Glomerular endothelial cell (primary cell): Measurements from ENCODE around the gene PRKG1. TPM values are rescaled to one million over a fixed set of nuclear protein-coding genes. Genes with fewer than 3 reads are reported as not detected.

Source experiments
- DNase-seq: peaks from one replicate; pipeline ENCODE4 v3.0.0-alpha.2; 2011; ENCODE audit warnings: low read depth, low spot score; ENCODE audit errors: extremely low read depth
- total RNA-seq: library from RNA; depleted of rRNA; stranded (reverse); fragments of >200 nt; gene quantifications from 2 replicates; pipeline ENCODE4 v1.2.3, GENCODE V29; 2015

Gene PRKG1
- total RNA-seq, 1 donor from 2014 or later, result 4.9 TPM

DNA sequence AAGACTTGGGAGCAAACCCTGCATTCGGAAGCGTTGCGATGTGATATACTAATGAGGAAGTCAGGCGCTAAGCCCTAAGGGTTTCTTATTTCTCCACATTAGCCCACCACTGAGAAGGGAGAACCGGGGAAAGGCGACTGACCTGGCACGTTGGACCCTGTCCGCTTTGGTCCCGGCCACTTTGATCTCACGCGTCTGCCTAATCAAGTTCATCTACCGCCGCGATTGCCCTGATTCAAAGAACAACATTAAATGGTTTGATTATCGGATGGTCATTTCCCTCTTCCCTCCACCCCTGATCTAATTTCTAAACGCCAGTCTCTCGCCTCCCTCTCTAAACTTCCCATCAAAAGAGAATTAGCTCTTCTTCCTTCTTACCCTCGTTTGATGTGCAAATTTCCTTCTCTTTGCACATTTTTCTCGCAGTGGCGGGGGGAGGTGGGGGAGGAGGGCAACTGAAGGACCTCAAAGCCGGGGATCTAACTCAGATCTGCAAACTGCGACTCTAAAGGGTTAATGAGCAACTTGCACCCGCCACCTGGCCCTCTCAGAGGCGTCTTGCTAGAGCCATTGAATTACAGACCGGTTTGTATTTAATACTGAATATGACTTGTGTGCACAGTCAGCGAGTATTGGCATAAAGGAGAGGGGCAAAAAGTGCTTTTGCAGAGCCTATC is 1239.1 kb downstream of the PRKG1 start:
- DNase-seq, result no peak

- DNase-seq, result peak; percentile 55
These were observed 1239.9 kb downstream of the PRKG1 start, which contains the start of gene DKK1 for GRCh38 chr10:52313933-52314821. DKK1 (plus strand) TSS chr10:52314281; CDS start chr10:52314435, 154 bp downstream.

GRCh38 chr10:52314822-52315552 is 1240.7 kb downstream of the PRKG1 start:
- DNase-seq, result no peak

DNA sequence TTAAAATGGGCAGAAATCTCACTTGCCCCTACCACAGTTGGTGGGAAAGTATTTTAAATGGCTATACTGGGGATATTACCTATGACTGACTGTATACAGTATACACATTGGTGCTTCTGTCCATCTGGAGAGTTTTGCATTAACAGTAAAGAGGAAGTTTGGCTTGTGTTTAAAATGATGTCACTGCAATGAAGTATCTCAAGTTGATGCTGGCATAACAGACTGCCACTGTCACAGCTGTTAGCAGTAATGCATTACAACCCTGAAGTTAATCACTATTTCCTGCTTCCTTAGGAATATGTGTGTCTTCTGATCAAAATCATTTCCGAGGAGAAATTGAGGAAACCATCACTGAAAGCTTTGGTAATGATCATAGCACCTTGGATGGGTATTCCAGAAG is 1241.7 kb downstream of the PRKG1 start:
- DNase-seq, result no peak

- DNase-seq, result no peak
These were observed 1242.2 kb downstream of the PRKG1 start for GRCh38 chr10:52316500-52316899.

- DNase-seq, result peak; percentile 58
These were observed 1243.9 kb downstream of the PRKG1 start for GRCh38 chr10:52318136-52318701.

GRCh38 chr10:52318822-52319464 is 1244.7 kb downstream of the PRKG1 start:
- DNase-seq, result peak; percentile 70

DNA sequence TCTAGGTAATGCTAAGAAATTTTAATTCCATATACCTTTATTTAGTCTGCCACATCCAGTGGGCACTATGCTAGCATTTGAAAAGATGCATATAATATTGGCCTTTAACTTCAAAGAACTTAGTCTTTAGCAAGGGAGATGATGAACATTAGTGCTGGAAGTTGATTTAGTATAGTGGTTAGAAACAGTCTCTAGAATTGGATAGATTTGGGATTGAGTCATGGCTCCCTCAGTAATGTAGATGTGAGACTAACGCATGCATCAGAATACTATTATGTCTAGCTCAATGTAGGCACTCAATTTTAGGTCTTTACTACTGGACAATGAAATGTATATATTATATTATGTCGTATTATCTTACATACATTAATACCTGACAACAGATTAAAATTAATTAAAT is 1245.6 kb downstream of the PRKG1 start:
- no peak for DNase-seq

GRCh38 chr10:52322323-52322722 is 1248.0 kb downstream of the PRKG1 start:
- no peak for DNase-seq

DNA sequence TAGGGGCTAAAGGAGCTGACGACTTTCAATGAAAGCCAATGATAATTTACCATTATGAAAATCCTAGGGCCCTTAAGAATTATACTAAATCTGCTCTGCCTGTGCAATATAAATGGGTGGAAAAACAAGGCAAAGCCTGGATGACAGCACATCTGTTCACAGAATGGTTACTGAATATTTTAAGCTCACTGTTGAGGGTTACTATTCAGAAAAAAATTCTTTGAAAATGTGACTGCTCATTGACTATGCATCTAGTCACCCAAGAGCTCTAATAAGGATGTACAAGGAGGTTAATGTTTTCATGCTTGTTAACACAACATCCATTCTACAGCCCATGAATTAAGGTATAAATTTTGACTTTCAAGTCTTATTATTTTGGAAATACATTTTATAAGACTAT is 1248.6 kb downstream of the PRKG1 start:
- DNase-seq, result no peak

DNA sequence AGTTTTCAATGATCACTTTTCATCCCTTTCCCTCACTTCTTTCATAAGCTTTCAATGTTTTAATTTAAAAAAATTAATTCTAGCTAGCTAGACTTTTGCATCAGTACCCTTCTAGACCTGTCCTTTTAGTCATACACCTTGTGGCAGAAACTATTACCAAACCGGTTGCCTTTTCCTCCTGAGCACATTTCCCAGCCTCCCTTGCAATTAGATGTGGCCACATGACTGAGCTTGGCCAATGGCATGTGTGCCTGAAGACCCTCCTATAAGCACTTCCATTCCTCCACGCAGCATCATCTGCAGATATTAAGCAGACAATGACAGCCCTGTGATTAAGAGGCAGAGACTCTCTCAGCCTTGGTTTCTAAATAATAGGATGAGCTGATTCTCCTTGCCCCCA is 1252.1 kb downstream of the PRKG1 start:
- no peak for DNase-seq

GRCh38 chr10:52331638-52332364 is 1257.5 kb downstream of the PRKG1 start:
- no peak for DNase-seq

- no peak for DNase-seq
These were observed 1258.5 kb downstream of the PRKG1 start for GRCh38 chr10:52332815-52333214.

GRCh38 chr10:52334595-52334994 is 1260.3 kb downstream of the PRKG1 start:
- no peak for DNase-seq

GRCh38 chr10:52335665-52336064 is 1261.4 kb downstream of the PRKG1 start:
- no peak for DNase-seq

- DNase-seq, result no peak
These were observed 1262.9 kb downstream of the PRKG1 start for GRCh38 chr10:52337225-52337624.

DNA sequence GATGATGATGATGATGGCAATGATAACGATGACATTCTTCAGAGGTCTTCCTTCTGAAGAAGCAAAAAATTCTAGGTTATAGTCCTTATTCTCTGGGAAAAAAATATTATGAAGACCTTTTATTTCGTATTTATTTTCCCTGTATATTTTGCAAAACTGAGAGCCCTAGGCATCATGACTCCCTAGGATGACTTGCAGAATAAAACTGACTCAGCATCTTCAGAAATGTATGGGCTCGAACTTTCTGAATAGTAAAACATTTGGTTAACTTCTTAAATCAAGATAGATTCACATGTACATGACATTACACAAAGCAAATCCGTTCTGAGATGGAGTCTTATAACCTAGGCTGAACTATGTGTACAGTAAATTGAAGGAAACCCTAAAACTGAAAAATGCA is 1269.2 kb downstream of the PRKG1 start:
- DNase-seq, result no peak

DNA sequence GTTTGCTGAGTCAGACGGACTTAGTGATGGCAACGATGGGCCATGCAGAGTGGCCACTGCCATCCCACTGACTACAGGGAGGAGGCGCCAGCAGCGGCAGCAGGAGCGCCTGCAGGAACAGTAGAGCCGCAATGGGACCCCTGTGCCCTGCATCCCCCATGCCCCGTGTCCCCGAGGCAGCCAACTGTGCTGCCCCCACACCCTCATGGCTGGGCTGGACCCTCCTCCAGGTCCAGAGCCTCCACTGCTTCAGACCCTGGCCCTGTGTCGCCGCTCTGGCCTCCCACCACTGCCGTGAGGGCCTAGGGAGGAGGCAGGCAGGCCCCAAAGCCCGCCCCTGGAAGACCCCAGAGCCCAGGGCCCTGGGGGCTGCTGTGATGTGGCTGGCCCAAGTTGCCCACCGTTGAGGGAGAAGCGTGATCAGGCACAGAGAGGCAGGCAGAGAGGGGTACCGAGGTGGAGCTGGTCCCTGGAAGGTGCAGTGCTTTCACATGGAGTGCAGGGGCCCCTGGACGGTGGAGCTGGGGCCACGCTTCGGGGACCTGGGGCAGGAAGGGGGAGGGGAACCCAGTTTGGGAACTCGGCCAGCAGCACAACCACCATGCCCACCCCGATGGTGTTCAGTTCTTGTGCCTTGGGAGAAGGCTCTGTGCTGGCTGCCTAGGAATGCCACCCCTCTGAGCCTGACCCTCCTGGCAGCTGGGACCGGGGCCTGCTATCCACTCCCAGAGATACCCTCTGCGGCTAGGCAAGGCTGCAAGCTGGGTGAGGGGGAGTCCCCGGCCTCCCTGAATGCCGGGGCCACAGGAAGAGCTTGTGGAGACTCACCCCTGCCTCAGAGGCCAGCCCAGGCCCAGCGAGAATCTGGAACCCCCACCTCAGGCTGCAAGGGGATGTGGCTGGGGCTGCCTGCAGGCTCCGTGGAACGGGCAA is 1272.4 kb downstream of the PRKG1 start:
- no peak for DNase-seq

GRCh38 chr10:52347327-52347667 is 1273.0 kb downstream of the PRKG1 start:
- DNase-seq, result no peak
